GM19395 (cell line): Measurements from ENCODE around the gene SQSTM1.
"Not testable (repeated sequence)": the region's sequence is repeated elsewhere in the genome, so short reads cannot be mapped to it uniquely, and the experiment has no call there.

Experiments
- ATAC-seq: cut with Tn5 transposase; IDR thresholded peaks from one replicate; pipeline ENCODE4 v1.9.1; 2021; ENCODE audit warnings: mild to moderate bottlenecking, moderate library complexity; ENCODE audit not compliant: unreplicated experiment

The SQSTM1 gene

DNA sequence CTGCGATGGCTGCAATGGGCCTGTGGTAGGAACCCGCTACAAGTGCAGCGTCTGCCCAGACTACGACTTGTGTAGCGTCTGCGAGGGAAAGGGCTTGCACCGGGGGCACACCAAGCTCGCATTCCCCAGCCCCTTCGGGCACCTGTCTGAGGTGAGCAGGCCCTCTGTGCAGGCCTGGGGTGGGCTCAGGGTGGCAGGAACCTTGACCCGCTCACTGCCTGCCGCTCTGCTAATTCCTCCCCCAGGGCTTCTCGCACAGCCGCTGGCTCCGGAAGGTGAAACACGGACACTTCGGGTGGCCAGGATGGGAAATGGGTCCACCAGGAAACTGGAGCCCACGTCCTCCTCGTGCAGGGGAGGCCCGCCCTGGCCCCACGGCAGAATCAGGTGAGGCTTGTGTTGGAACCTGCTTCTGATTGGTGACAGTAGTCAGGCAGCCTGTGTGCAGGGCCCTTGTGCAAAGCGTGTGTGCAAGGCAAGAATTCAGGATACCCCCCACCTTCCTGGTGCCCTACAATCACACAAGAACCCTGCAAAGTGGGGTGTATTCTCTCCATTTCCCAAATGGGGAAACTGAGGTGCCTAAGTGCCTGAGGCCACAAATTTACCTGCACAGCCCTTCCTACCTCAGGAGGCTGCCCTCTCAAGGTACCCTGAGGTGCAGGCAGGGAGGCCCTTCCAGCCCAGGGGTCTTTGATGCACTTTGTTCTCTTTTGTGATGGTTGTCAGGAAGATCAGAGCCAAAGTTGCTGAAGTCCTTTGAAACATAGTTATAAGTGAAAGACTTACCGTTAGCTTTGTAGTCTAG lies 3.4 kb downstream of the SQSTM1 start:
- ATAC-seq: no peak

DNA sequence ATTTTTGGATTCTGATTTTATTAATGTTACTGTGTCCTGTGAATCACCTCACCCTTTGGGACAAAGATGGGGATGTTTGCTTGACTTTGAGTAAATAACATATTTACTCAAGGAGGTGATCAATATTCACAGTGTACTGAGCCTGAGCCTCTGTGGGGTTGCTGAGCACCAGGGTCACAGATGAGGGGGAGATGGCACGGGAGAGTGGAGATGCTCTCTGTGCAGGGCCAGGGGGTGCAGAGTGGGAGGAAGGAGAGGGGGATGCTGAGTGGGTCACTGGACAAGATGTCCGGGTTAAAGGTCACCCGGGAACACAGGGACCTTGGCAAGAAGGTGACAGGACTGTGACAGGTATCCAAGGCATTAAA lies 4.0 kb downstream of the SQSTM1 start:
- no peak for ATAC-seq

DNA sequence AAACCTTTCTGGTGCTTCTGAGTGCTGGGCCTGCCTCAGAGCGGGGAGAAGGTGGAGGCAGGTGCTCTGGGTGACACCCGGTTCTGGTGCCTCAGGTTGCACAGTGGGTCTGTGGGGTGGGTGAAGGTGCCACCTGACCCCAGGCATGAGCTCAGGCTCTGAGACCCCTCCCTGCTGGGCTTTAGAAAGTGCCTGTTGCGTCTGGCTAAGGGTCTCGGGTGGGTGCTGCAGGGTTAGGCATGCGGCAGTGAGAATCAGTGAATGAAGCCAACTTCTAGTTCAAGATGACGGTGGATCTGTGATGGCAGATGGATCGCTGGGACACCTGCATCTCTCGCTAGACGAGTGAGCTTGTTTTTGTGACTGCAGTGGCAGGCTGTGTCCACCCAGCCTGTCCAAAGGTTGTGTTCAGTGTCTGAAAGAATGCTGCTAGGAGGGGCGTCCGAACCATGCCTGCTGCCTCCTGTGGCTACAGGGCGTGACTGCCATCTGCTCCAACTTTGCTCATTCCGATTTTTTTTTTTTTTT lies 5.0 kb downstream of the SQSTM1 start:
- no peak for ATAC-seq

DNA sequence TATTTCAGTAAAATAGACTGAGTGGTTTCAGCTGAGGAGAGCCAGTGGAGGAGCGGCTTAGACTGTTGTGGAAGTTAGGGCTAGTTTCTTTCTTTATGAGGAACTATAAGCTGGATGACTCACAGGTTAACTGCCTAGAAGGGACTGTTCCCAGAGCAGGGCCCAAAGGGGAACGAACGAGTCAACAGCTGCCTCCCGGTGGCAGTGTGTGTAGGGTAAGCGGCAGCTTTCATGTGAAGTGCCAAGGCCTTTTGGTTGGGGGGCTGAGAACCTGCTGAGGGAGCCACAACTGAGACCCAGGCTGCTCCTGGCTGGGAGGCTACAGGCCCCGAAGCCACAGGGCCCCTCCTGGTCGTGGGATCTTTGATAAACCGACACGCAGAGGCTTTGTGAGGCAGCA lies 7.0 kb downstream of the SQSTM1 start:
- no peak for ATAC-seq

DNA sequence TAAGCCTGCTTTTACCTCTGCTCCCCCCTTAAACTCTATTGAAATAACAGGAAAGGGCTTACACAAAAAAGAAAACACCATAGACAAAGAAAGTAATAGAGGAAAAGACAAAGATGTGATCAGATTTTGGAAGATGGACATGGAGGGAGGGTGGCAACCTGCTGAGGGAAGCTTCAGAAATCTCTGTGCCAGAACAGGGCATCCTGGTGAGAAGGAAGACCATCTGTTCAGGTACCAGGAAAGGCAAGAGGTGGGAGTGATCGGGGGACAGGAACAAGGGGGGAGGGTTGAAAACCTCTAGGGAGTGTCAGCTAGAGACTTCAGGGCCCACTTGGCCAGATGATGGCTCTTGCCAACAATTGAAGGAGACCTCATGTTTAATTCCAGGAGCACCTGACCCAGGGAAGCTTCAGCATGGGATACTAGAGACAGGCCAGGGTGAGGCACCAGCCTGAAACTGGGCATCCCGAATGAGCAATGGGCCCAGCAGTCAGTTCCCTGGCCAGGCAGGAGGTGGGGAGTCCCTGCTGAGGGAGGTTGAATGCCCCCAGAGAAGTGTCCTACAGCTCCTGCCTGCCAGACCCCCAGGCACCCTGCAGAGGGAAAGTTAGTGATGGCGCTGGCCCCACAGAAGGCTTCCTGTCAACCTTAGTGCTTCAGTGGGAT lies 8.2 kb downstream of the SQSTM1 start:
- ATAC-seq: no peak

DNA sequence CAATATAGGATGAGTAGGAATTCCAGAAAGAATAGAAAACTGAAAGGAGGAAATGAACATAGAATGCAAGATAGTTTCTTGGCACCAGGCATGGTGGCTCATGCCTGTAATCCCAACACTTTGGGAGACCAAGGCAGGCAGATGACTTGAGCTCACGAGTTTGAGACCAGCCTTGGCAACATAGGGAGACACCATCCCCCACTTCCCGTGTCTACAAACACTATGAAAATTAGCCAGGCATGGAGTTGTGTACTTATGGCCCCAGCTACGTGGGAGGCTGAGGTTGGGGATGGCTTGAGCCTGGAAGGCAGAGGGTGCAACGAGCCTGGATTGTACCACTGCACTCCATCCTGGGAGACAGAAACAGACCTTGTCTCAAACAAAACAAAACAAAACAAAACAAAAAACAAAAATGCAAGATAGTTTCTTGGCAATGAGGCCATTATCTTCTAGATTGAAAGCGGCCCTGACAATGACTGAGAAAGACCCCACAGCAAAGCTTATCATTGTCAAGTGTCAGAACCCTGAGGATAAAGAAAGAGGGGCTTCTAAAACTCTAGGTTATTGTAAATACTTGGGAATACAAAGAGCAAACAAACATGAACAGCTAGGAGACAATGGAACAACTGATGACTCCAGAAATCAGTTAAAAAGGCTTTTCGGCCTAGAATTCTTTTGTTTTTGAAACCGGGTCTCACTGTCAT lies 9.2 kb downstream of the SQSTM1 start:
- ATAC-seq: no peak

DNA sequence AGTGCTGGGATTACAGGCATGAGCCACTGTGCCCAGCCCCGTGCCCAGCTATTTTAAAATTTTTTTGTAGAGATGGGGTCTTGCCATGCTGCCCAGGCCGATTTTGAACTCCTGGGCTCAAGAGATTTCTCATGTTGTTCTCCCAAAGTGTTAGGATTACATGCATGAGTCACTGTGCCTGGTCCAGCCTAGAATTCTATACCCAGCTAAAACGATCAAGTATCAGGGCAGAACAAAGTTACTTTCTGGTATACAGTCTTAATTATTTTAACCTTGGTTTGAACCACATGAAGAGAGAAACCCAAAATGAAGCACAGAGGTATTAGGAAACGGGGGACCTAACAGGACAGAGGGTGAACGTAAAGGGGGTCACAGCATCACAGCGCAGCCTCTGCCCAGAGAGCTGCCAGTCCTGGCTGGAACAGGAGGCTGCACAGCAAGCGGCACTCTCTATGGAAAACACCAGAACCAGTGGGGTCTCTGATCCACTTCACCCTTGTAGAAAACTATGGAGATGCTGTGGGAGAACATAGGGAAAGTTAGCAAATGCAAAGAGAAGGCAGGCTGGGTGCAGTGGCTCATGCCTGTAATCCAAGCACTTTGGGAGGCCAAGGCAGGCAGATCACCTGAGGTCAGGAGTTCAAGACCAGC lies 10.2 kb downstream of the SQSTM1 start:
- ATAC-seq: no peak

DNA sequence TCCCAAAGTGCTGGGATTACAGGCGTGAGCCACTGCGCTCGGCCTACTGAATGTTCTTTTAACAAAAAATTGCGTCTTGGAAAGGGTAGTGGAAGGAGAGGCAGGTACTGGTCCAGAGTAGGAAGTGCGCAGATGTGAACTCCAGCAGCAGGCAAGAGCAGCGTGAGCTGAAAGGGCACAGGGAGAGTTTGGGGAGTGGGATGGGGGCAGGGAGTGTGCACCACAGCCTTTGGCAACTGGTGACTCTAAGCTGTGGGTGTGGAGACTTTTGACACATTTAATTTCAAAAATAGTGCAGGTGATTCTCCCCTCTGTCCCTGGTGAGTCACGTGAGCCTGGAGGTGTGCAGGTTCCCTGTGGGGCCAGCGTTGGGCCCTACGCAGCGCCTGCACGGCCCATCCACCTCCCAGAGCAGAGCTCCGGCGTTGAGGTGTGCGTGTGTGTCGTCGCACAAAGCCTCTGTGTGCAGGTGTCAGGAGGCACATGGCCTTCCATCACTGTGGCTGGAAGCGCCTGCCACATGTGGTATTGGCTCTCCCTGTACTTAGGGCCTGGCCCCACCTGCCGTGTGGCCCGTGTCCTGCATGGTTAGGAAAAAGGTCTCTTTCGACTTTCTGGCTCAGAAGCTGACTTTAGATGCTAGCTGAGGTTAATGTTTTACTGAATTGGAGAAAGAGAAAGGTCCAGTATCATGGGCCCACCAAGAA lies 11.5 kb downstream of the SQSTM1 start:
- no peak for ATAC-seq

DNA sequence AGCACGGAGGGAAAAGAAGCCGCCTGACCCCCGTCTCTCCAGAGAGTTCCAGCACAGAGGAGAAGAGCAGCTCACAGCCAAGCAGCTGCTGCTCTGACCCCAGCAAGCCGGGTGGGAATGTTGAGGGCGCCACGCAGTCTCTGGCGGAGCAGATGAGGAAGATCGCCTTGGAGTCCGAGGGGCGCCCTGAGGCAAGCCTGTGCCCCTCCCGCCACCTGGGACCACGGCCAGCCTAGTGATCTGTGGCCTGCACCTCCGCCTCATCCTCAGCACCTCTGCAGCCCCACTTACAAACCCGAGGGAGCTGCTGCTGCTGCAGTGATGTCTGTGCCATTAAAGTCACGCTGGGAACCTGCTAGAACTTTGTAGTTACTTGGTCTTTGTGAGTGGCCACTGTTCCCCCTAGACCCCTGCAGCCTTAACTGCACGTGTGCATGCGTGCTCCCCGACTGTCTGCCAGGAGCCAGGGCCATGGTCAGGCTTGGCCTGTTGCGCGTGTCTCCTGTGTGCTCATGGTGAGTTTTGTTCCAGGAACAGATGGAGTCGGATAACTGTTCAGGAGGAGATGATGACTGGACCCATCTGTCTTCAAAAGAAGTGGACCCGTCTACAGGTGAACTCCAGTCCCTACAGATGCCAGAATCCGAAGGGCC lies 12.5 kb downstream of the SQSTM1 start:
- ATAC-seq: no peak

DNA sequence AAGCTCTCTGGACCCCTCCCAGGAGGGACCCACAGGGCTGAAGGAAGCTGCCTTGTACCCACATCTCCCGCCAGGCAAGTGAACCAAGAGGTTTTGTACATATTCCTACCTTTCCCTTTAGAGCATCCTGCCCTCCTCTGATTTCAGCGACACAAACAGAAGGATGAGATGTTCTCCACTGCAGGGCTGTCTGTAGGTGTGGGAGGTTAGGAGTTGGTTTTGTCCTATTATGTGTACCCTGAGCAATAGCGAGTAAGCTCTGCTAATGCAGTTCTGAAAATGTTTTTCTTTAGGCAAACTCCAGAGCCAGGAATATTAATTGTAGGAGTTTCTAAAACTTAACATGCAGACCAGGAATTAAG lies 13.0 kb downstream of the SQSTM1 start:
- ATAC-seq: no peak

DNA sequence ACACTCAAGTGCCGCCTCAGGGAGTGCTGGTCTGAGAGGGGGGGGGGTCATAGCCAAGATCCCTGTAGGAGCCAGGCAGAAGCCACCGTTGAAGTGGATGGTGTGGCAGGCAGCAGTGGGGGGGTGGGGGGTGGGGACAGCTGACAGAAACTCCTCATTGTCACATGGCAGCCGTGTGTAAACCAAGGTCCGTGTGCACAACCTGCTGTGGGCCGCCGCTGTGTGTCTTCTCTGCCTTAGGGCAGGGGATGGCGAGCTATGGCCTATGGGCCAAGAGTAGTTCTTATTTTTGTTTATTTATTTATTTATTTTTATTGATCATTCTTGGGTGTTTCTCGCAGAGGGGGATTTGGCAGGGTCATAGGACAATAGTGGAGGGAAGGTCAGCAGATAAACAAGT lies 13.4 kb downstream of the SQSTM1 start:
- no peak for ATAC-seq

DNA sequence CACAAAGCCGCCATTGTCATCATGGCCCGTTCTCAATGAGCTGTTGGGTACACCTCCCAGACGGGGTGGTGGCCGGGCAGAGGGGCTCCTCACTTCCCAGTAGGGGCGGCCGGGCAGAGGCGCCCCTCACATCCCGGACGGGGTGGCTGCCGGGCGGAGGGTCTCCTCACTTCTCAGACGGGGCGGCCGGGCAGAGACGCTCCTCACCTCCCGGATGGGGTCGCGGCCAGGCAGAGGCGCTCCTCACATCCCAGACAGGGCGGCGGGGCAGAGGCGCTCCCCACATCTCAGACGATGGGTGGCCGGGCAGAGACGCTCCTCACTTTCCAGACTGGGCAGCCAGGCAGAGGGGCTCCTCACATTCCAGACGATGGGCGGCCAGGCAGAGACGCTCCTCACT lies 14.2 kb downstream of the SQSTM1 start:
- ATAC-seq: not testable (repeated sequence)

DNA sequence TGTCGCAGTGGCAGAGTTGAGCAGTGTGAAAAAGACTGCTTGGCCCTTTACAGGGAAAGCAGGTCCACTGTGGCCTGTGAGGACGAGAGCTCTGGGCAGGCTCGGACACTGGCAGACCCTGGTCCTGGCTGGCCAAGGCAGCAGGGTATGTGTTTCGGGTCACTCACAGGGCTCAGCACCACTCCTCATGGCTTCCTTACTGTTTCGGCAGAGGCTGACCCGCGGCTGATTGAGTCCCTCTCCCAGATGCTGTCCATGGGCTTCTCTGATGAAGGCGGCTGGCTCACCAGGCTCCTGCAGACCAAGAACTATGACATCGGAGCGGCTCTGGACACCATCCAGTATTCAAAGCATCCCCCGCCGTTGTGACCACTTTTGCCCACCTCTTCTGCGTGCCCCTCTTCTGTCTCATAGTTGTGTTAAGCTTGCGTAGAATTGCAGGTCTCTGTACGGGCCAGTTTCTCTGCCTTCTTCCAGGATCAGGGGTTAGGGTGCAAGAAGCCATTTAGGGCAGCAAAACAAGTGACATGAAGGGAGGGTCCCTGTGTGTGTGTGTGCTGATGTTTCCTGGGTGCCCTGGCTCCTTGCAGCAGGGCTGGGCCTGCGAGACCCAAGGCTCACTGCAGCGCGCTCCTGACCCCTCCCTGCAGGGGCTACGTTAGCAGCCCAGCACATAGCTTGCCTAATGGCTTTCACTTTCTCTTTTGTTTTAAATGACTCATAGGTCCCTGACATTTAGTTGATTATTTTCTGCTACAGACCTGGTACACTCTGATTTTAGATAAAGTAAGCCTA lies 15.7 kb downstream of the SQSTM1 start:
- peak; percentile 70 for ATAC-seq

DNA sequence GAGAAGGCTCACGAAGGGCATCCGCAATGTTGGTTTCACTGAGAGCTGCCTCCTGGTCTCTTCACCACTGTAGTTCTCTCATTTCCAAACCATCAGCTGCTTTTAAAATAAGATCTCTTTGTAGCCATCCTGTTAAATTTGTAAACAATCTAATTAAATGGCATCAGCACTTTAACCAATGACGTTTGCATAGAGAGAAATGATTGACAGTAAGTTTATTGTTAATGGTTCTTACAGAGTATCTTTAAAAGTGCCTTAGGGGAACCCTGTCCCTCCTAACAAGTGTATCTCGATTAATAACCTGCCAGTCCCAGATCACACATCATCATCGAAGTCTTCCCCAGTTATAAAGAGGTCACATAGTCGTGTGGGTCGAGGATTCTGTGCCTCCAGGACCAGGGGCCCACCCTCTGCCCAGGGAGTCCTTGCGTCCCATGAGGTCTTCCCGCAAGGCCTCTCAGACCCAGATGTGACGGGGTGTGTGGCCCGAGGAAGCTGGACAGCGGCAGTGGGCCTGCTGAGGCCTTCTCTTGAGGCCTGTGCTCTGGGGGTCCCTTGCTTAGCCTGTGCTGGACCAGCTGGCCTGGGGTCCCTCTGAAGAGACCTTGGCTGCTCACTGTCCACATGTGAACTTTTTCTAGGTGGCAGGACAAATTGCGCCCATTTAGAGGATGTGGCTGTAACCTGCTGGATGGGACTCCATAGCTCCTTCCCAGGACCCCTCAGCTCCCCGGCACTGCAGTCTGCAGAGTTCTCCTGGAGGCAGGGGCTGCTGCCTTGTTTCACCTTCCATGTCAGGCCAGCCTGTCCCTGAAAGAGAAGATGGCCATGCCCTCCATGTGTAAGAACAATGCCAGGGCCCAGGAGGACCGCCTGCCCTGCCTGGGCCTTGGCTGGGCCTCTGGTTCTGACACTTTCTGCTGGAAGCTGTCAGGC lies 16.6 kb downstream of the SQSTM1 start:
- ATAC-seq: no peak

DNA sequence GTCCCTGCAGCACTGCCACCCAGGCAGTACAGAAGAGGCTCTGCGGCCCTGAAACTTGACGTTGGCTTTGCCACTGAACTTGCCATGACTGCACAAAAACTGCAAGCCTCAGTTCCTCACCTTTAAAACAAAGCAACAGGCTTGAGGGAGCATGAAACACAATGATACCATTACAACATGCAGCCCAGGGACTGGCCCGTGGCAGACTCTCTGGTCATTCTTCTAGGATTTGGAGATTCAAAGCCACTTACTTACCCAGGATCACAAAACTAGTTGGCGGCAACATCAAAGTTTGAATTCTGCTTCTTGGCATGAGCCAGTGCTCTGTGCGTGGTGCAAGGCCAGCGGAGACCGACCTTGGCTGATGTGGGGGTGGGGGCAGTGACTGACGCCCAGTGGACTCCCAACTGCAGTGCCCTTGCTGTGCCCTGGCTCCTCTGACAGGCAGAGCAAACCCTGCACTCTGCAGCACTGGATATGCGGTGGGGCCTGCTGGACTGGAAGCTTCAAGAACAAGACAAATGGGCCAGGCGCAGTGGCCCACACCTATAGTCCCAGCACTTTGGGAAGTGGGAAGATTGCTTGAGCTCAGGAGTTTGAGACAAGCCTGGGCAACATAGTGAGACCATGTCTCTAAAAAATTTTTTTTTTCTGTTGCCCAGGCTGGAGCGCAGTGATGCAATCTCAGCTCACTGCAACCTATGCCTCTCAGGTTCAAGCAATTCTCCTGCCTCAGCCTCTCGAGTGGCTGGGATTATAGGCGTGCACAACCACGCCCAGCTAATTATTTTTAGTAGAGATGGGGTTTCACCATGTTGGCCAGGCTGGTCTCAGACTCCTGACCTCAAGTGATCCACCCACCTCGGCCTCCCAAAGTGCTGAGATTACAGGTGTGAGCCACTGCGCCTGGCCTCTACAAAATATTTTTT lies 18.9 kb downstream of the SQSTM1 start:
- no peak for ATAC-seq

DNA sequence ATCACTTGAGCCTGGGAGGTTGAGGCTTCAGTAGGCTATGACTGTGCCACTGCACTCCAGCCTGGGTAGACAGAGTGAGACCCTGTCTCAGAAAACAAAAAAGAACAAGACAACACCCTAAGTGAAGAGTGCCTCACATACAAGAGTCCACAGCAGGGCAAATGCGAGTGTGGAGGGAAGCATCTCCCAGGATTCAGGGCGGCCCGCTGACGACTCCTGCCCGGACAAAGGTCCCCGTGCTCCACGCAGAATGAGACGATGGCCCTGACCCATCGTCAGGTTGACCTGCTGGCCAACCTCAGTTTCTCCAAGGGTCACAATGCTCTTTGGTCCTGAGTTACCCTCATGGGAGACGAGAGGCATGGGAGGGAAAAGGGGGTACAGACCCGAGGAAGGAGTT lies 19.6 kb downstream of the SQSTM1 start:
- ATAC-seq: no peak

DNA sequence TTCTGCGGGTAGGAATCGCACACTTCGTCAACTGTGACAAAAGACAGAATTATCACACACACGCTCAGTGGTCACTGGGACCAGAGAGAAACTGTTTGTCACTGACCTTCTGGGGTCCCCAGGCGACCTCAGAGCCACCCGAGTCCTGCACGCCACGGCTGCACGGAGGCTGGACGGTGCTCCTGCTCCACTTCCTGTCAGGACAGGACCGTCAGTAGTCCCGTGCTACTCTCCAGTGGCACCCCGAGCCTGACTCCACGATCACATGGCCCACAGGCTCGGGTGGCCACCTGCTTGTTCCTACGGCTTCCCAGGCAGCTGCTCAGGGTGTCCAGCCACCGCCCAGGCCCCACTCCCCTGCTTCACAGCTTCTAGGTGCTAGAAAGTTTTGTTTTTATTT lies 20.1 kb downstream of the SQSTM1 start:
- no peak for ATAC-seq
